ENCODE results near the gene LRBA.

The LRBA gene

DNA sequence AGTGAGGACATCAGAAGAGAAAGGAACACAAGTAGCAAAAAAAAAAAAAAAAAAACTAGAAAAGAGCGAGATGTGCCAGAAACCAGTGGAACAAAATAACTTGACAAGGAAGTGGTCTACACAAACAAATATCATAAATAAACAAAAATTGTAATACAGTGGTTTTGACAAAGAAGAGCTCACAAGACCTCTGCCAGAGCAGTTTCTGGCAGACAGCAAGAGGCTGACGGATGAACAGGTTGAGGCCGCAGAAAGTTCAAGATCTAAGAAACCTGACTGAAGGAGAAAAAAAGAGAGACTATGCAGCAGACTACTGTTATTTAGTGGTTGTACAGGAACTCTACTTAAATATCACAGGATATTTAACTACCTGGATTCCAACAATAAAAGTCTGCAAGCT lies 367.0 kb downstream of the LRBA start:
- no peak for DNase-seq

DNA sequence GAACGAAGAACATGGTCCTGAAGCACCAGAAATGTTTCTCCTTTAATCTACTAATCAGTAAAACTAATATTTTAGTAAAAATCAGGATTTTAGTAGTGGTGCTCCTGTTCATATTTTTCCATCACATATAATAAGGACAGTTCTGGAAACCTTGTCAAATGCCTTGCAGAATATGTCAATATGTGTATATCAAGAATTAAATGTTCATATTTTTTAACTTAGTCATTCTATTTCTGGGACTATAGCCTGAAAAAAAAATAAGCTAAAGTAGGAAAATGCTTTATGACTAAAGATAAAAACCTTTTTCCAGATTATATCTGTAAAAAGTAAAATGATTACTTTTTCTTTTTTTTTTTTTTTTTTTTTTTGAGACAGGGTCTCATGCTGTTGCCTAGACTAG lies 368.1 kb downstream of the LRBA start:
- no peak for DNase-seq

DNA sequence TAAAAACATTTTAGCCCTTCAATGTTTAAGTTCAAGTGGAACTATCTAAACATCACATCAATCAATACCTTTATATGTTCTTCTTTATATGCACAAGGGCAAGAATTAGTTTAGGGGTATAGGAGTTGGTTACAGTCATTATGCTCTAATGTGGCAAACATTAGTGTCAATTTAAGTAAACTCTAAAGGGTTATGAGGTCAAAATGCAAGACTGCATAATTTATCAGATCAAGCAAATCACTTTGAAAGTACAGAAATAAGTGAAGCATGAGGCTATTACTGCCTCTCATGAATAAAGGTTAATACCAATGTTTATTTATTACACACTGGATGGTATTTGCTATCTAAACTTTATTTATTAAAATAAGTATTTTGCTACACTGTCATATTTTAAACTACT lies 373.5 kb downstream of the LRBA start:
- DNase-seq, result no peak

DNA sequence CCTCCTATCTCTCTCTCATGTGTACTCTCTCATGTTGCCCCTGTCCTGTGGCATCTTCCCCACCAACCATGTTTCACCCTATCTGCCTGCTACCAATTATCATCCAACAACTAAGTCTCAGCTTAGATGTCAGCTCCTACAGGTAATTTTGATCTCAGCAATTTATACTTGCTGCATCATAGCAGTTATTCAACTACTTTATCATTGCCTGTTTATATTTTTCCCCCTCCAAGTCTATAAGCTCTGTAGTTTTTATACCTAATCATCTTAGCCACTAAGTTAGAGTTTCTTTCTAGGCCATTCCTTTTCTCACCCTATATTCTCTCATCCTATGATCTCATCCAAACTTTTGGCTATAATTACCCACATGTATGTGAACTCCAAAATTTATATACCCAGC lies 382.4 kb downstream of the LRBA start:
- no peak for DNase-seq

DNA sequence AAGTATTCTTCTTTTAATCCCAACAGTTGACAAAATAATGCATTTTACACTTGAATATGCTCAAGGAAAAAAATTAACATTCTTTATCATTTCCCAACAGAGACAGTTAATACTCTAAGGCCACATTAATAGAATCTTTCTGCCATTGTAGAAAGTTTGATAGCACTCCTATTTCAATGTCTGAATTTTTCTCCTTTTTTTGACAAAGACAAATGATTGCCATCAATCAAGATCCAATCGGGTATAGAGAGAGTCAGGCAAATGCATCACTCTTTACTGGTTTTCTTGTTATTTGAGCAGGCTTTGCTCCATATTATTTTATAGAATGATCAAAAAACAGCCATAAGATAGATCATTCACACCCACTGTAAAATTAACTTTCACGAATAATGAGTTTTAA lies 387.0 kb downstream of the LRBA start:
- DNase-seq, result no peak

DNA sequence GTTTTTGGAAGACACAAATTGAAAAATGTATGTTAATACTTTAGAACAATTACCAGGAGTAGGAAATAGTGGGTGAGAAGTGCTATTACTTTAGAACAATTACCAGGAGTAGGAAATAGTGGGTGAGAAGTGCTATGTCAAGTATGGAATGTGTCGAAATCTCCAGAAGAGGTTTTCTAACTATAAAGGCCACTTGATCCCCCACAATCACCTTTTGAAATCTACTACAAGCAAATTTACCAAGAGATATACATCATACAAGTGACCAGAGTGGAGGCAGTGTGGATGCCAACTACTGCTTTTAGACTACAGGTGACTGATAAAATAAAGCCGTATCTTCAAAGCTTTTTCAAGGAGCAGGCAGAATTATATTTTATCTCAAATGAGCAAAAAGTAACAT lies 390.1 kb downstream of the LRBA start:
- DNase-seq, result no peak

DNA sequence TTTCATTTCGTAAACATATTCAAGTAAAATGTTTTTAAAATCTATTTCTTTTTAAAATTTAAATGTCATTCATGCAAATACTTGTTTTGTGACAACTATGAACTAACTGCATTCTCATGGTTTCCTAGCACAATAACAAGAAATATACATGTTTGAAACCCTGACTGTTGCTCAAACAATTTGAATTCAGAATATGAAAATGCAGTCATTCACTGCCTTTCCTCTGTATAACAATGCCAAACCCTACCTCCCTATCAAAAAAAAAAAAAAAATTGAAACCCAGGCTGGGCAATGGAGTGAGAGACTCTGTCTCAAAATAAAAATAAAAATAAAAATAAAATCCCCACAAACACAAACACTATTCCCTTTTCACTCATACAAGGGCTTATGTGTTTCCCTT lies 391.0 kb downstream of the LRBA start:
- no peak for DNase-seq

DNA sequence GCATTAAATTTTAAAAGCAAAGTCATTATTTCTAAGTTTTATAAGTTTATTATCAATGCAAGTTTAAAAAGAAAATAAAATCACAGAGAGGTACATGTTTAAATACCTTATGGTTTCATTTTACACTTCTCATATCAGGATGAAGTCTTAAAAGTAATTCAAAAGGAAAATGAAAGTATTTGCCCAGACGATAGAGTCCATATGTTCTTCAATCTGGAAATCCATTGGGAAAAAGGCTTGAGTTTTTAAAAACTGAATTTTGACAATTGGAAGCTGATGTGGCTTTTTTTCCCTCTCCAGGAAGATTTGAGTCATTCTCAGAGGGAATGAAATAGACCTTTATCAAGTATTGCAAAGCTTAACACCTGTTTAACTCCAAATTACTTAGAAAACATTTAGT lies 396.0 kb downstream of the LRBA start:
- DNase-seq, result no peak

DNA sequence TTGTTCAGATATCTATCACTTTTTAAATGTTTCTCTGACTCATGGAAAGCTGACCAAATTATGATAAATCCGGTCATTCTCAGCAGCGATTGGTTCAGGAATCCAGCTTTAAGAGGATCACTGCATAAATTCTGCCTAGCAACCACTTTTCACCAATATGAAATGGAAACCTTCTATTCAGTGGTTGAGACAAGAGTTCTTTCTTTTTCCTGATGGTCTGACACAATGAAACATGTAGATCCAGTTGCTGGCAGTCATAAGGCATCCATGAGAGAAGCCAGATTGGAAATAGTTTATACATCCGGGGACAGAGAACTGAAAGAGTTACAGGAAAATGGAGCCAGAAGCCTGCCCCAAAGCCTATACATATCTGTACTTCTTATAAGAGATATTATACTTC lies 406.0 kb downstream of the LRBA start:
- DNase-seq, result no peak

DNA sequence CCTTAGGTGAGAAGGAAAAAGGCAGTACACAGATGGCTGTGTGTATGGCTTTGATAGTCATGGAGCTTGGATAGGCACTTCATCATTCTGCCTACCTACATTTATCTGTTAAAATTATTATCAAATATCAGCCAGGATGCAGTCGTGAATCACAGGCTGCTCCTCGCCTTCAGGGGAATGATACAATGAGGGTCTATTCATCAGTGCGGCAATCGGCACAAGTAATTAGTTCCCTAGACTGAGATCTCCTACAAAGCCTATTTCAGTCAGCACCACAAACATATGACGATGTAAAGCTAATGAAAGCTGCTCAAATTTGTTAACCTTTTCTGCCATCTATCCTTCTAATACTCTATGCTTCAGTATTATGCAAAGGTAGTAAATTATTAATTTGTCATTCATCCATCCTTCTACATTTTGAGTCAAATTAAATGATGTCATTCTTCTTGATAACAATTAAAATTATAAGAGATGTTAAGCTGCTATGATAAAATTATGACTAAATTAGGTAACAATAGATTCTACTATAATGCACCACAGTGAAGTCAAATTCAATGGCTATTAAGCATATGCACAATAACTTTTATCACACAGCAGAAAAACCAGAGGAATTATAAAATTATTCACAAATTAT lies 414.2 kb downstream of the LRBA start:
- DNase-seq, result no peak

DNA sequence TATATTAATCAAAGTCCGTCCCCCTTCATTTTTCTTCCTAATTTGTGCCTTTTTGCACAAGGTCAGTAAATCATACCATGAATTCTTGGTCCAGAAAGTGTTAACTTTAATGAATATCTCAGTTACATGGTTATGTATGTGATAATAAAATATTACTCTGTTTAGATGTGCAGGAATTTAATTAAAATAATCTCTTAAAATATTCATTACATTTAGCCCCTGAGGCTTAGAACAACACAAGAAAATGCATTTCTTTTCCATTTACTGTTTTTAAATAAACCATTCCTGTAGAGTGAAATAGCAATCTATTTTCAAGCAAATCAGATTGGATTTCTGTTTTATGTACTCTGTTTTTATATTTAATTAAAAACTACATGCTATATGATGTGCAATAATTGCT lies 415.5 kb downstream of the LRBA start:
- no peak for DNase-seq

DNA sequence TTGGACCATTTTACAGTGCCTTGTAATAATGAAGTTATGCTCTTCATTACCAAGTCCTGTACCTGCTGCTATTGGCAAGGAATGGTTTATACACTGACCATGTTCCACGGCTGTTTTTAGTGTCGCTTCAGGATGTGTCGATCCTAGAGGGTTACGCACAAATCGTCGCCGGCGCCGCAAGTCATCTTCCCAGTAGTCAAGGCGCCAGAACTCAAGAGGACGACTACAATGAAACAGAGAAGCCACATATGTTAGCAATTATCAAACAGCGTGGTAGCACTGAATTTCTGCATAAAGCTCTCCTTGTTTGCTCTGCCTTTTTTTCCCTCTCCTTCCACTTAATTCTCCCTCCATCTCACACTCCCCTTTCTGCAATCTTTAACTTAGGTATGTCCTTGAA lies 416.2 kb downstream of the LRBA start:
- DNase-seq, result no peak

DNA sequence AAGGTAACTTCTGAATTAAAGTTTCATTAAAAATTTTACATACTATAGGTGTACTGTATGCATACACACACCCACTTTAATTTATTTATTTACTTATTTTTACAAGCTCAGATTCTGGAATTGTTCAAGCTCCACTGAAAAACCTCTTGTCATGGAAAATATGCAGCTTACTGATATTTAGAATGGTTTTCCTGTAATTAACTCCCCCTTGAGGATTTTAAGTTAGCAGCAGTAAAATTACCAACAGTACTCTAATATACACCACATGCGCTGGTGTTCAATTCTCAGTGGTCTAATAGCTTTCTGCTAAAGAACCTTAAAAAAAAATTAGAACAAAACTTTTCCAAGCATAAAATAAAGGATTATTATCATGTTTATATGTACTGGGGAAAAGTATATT lies 421.1 kb downstream of the LRBA start:
- peak in 1 of 2 experiments; percentile 33 for DNase-seq

DNA sequence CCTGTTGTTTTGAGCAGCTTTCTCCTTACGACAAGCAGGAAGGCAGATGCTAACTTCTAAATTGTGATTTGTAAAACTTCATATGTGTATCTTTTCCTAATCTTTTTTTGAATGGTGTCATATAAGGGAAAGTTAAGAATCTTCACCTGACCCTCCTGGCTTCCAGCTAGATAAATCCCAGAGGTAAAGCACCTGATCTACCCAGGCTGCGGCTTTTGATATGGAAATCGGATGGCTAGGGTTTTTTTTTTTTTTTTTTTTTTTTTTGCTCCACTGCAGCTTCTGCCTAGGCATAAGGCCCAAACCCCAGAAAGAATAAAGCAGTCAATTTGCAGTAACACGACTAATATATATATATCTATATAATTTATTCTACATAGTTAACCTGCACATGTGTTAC lies 423.2 kb downstream of the LRBA start:
- DNase-seq, result no peak

DNA sequence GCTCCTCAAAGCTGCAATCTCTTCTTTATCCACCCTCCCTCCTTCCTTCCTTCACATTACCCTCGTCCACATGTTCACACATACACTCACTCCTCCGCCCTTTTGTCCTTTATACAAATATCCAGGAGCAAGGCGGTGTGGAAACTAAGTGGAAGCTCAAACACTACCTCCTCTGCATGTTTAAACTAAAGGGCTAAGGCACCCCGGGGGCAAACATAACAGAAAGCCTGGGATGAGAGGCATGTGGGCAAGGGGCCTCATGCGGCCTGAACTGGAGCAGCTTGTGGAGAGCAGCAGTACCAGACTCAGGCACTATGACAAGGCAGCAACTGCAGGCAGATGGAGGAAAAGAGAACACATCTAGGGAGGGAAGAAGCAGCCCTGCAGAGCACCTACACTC lies 423.7 kb downstream of the LRBA start:
- no peak for DNase-seq

DNA sequence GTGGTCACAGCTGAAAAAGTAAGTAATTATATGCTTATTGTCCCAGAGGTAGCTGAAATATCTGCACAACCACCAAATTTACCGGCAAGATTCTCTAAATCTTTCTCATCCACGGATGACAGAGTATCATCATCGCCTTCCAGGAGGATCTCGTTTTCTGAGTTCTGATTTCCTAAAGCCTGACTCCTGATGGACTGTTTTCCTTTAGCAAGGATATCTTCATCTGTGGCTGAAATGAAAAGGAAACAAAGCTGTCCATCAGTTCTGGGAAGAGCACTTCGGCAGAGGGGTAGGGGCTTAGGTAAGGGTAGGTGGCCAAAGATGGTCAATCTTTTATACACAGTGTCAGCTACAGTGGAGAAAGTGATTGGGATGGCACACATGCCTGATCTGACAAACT lies 424.5 kb downstream of the LRBA start:
- no peak for DNase-seq

DNA sequence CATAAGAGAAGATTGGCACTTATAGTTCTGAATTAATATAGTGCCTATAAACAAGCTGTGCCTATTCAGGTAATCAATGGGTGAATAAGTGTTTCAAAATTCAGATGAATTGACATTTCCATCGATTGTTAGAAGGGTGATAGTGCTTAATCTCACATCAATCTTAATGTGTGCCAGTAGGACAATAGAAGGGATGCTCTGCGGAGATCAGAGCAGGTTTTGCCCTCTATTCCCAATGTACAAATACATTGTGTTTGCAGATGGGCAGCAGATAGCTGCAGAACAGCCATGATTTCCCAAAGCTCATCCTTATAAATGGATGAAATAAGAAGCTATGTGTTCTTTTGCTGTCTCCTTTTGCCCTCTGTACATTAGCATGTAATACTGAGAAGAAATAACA lies 425.9 kb downstream of the LRBA start:
- no peak for DNase-seq

DNA sequence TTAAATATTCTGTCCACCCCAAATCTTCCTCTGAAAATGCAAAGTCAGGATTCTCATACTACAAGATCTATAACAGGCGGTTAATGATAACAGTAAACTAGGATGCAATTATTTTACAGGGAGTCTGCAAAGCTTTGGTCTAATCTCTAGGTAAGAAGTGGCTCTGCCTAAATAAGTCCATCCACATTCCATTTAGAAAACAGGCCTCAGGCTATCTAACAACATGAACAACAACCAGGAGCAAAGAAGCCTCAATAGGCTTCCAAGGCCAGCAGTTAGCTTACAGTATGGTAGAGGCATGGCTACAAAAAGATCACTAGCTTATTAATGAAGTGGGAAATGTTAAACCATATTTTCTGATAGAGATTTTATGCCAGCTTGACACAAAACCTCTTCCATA lies 426.8 kb downstream of the LRBA start:
- DNase-seq, result no peak

DNA sequence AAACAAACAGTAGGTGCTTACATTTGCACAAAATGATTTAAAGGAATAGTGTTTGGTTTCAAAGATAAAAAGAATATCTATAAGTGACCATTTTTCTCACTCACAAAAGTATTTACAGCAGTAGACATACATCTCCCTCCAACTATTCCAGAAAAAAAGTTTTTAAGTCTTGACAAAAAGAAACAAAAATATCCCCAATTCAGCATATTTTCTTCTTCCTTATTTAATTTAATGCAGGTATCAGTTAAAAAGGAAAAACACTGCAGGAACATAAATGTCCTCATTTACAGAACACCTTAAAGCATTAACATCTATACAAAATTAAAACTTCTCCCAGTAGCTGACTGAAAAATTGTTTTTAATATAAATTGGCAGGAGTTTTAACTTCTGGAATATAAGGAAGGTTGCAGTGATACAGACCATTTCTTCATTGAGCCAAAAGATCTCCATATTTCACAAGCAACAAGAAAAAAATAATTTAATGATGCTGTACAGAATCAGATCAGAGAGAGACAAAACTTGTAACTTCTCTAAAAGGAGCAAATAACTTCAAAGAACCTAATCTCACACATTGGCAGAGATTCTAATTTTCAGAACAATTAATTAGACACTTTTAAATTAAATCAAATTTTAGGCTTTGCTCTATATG lies 428.8 kb downstream of the LRBA start:
- no peak for DNase-seq

DNA sequence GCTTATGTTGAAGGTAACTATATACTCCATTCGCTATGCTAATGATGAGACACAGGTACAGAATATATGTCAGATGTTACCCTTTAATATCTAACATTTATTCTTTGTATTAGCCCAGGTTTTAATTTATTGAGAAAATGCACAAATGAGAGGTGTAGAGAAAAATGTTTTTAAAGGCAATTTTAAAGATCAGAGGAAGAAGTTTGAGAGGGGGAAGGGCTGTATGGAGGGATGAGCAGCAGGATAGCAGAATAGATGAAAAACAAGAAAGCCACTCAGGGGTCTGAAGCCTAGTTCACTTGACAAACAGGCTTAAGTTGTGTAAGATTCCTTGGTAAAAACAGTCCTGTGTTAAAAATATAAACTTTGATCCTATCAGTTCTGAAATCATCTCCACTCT lies 429.5 kb downstream of the LRBA start:
- DNase-seq, result no peak

DNA sequence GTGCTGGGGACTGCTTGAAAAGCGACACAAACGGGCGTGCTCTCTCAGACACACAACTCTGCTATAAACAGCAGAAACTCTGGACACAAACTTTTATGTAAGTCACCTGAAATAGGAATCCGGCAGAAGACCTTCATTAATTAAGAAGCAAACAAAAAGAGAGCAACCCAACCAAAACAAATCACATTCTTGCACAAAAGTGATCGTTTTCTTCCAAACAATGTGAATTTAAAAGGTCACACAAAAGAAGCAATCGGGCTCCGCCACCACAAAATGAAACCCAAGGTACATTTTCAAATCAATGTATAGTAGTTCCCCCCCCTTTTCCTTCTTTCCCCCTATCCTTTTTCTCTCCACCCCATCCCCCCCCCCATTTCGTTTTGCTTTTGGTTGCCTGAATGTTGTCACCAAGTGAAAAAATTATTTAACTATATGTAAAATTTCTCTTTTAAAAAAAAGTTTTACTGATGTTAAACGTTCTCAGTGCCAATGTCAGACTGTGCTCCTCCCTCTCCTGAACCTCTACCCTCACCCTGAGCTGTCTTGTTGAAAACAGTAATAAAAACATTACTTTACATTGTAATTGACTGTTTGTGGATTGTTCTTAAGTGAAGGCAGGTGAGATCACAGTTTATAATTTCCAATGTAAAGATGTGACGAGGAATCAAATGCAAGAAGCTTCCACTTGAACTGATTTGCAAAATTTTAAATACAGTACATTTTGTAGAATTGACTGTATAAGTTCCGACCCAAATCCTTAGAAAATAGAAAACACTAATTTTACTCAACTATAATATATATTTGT lies 430.8 kb downstream of the LRBA start:
- no peak for DNase-seq

DNA sequence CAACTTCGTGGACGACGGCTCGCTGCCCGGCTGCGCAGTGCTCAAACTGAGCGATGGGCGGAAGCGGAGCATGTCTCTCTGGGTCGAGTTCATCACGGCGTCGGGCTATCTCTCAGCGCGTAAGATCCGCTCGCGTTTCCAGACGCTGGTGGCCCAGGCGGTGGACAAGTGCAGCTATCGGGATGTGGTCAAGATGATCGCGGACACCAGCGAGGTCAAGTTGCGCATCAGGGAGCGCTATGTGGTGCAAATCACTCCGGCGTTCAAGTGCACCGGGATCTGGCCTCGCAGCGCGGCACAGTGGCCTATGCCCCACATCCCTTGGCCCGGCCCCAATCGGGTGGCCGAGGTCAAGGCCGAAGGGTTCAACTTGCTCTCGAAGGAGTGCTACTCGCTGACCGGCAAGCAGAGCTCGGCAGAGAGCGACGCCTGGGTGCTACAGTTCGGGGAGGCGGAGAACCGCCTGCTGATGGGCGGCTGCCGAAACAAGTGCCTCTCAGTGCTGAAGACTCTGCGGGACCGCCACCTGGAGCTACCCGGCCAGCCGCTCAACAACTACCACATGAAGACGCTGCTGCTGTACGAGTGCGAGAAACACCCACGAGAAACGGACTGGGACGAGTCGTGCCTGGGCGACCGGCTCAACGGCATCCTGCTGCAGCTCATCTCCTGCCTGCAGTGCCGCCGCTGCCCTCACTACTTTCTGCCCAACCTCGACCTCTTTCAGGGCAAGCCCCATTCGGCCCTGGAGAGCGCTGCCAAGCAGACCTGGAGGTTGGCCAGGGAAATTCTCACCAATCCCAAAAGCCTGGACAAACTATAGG lies 431.6 kb downstream of the LRBA start:
- no peak for DNase-seq

DNA sequence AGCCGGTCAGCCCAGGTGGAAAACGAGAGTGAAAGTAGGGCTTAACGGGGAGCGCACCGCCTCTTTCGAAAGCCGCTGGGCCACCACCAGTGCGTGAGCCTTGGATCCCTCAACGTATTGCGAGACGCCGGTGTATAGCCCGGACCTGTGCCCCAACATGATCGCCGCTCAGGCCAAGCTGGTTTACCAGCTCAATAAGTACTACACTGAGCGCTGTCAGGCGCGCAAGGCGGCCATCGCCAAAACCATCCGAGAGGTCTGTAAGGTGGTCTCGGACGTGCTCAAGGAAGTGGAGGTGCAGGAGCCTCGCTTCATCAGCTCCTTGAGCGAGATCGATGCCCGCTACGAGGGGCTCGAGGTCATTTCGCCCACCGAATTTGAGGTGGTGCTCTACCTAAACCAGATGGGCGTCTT lies 432.2 kb downstream of the LRBA start:
- no peak for DNase-seq

Data from NCI-H524 (cell line).